KOPT-K1 (cell line): ENCODE measurements around the gene PLIN4.
"Not testable (repeated sequence)": the region's sequence is repeated elsewhere in the genome, so short reads cannot be mapped to it uniquely, and the experiment has no call there.

ENCODE experiments used
- H3K27ac ChIP-seq: fragments of 200-600 bp; sonication (generic); 2 replicates; pipeline ENCODE4 v1.5.1; 2016; ENCODE audit warnings: antibody characterized with exemption, mild to moderate bottlenecking, low read depth, low read length; ENCODE audit not compliant: poor library complexity, severe bottlenecking
- H3K36me3 ChIP-seq: fragments of 200-600 bp; sonication (generic); 2 replicates; pipeline ENCODE4 v1.5.1; 2017; ENCODE audit warnings: antibody characterized with exemption, mild to moderate bottlenecking, low read length, moderate library complexity; ENCODE audit not compliant: insufficient read depth
- H3K9me3 ChIP-seq: fragments of 200-600 bp; sonication (generic); 2 replicates; pipeline ENCODE4 v1.5.1; 2017; ENCODE audit warnings: antibody characterized with exemption, low read length, mild to moderate bottlenecking; ENCODE audit not compliant: insufficient read depth, poor library complexity, severe bottlenecking

The PLIN4 gene

DNA sequence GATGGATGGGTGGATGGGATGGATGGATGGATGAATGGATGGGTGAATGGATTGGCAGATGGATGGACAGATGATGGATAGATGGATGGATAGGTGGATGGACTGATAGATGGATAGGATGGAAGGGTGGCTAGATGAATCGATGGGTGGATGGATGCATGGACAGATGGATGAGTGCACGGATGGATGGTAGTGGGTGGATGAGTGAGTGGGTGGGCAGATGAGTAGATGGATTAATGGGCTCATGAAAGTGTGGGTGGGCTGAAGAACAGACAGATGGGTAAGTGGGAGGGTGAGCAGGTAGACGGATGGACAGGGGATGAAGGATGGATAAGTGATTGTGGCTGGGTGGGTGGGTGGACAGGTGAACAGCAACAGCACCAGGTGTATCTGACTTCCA is 35.5 kb upstream of the PLIN4 start:
- Histone ChIP-seq H3K9me3 (no peaks in the 10 kb centered on the region), H3K36me3 (no peaks in the 10 kb centered on the region), H3K27ac (no peak overlapping the region)

DNA sequence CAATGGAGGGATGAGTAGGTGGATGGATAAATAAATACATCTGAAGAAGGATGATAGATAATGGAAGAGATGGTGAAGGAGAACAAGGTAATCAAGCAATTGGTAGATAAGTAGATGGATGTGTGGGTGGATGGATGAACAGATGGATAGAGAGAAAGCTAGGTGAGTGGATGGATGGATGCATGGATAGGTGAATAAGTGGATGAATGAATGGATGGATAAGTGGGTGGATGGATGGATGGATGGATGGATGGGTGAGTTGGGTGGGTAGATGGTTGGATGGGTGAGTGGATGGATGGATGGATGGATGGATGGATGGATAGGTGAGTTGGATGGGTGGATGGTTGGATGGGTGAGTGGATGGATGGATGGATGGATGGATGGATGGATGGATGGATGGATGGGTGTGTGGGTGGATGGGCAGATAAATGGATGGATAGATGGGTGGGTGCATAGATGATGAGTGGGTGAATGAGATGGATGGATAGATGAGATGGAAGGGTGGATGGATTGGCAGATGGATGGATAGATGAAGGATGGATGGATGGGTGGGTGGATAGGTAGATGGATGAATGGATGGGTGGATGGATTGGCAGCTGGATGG is 34.9 kb upstream of the PLIN4 start:
- H3K27ac ChIP-seq, result no peak overlapping the region
- H3K36me3 ChIP-seq, result no peaks in the 10 kb centered on the region
- H3K9me3 ChIP-seq, result no peaks in the 10 kb centered on the region

DNA sequence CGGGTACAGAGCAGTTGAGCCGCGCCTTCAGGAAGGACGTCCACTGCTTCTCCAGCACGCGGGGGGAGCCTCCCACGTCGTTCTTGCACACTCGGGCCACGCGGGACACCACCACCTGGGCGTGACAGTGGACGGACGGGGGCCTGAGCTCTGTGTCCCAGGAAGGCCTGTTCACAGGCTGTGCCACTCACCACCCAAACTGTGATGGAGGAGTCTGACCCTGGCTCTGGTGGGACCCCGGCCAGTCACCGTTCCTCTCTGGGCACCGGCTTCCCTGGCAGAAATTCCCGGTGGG is 34.2 kb upstream of the PLIN4 start:
- no peak overlapping the region for H3K27ac ChIP-seq
- H3K36me3 ChIP-seq, result no peaks in the 10 kb centered on the region
- H3K9me3 ChIP-seq, result no peaks in the 10 kb centered on the region

DNA sequence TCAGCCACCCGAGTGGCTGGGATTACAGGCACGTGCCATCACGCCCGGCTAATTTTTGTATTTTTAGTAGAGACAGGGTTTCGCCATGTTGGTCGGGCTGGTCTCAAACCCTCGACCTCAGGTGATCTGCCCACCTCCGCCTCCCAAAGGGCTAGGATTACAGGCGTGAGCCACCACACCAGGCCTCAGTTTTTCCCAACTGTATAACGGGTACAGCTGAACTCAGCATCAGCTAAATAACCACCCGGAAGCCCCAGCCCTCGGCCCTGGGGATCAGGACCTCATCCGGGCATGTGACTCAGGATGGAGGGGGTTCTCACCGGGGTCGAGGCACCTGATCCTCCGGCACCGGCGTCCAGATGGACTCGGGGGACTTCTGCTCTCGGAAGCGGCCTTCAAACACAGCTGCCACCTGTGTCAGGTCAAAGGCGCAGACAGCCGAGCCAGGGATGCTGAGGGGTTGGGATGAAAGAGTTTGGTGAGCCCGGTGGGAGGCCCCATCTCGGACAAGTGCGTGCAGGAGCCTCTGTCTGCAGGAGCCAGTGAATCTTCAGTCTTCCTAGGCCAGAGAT is 32.3 kb upstream of the PLIN4 start:
- no peaks in the 10 kb centered on the region for H3K9me3 ChIP-seq

DNA sequence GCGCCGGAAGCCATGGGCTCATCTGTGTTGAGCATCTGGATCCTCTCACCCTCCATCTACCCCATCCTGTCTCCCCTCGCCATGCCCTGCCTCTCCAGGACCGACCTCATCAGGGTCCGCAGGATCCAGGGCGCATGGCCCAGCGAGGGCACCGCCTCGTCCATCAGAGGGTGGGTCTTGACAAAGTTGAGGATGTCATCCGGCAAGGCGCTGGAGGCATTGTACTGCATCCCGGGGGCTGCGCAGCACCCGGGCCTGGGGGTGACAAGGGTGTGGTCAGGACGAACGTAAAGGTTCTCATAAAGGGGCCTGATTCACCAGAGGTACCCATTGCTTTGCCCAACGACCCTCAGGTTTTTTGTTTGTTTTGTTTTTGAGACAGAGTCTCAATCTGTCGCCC is 31.7 kb upstream of the PLIN4 start:
- no peaks in the 10 kb centered on the region for H3K36me3 ChIP-seq

More for the DNA sequence above, 32.3 kb upstream of the PLIN4 start:
- H3K27ac ChIP-seq, result no peak overlapping the region
- H3K36me3 ChIP-seq, result no peaks in the 10 kb centered on the region

DNA sequence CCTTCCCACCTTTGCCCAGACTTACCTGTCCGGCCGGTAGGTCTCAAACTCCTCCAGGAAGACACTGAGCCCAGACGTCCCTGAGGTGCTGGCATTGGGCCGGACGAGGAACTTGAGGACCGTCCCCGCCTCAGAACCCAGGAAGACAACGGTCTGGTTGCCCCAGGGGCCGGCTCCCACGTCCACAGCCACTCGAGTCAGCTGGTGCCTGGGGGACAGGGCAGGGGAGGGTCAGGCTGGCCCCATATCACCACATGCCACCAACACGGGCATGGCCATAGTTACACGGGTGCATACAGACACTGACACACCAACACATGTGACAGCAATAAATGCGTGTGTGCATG is 29.9 kb upstream of the PLIN4 start:
- no peaks in the 10 kb centered on the region for H3K9me3 ChIP-seq
- H3K36me3 ChIP-seq, result no peaks in the 10 kb centered on the region
- H3K27ac ChIP-seq, result no peak overlapping the region

More for the DNA sequence above, 31.7 kb upstream of the PLIN4 start:
- H3K9me3 ChIP-seq, result no peaks in the 10 kb centered on the region
- no peak overlapping the region for H3K27ac ChIP-seq

DNA sequence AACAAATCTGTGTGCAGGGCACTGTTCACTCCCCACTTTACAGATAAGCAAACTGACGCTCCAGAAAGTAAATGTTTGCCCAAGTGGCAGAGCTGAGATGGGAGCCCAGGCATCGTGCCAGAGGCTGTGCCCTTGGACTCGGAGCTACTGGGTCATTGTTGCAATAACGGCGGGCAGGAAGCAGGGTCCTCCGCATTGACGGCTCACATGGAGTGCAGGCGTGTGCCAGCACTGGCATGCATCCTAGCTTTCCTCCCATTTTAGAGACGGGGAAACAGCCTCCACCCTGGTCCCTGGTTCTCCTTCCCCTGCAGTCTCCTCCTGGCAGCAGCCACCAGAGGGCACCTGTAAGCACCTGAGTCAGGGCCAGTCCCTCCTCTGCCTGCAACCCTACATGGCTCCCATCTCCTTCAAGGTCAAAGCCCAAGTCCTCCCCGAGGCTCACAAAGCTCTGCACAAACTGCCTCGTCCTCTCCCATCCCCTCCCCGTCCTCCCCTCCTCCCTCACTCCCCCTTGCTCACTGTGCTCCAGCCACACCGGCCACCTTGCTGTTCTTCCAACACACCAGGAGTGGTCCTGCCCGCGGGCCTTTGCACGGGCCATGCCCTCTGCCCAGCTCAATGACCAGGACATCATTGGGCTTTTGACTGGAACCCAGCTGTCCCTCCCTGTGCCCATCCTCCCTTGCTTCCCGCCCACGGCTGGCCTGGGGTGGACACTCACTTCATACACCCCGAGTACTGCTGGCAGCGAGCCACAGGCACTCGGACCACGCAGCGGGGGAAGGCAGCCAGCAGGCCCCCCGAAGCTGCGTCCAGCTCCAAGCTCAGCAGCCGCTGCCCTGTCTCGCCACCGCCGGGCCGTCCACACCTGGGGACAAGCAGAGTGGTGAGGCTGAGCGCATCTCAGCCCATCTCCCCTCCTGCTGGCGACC is 29.3 kb upstream of the PLIN4 start:
- H3K27ac ChIP-seq, result no peak overlapping the region
- no peaks in the 10 kb centered on the region for H3K36me3 ChIP-seq

DNA sequence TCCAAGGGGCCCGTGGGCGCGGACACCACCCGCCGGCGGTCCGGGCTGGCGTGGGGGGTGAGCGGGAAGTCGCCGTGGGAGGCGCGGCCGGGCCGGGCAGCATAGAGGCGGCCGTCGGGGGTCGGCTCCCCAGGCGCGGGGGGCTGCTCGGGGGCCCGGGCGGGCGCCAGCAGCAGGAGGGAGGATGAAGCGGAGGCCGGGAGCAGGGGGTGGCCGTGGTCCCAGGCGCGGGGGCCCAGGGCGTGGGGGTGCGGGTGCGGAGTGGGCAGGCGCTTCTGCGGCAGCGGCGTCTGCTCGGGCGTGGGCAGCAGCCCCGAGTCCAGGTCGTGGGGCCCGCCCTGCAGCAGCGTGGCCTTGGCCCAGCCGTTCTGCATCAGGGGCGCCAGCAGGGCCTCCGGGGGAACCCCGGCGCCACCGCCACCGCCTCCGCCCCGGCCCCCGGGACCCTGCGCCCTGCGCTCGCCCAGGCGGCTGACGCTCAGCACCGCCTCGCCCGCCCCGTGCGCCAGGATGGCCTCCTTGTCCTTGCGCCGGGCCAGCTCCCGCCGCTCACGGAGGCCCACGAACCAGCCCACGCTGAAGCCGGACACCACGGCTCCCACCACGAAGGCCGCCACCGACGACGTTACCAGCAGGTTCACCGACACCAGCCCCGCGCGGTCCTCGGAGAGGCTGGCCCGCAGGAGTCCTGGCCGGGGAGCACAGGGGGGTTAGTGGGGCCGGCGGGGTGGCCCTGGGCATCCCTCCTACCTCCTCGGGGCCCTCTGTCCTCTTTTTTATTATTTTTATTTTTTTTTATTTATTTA is 25.8 kb upstream of the PLIN4 start:
- Histone ChIP-seq H3K36me3 (no peaks in the 10 kb centered on the region), H3K9me3 (peaks cover 4% of the 10 kb centered on the region), H3K27ac (no peak overlapping the region)

More for the DNA sequence above, 29.3 kb upstream of the PLIN4 start:
- no peaks in the 10 kb centered on the region for H3K9me3 ChIP-seq

DNA sequence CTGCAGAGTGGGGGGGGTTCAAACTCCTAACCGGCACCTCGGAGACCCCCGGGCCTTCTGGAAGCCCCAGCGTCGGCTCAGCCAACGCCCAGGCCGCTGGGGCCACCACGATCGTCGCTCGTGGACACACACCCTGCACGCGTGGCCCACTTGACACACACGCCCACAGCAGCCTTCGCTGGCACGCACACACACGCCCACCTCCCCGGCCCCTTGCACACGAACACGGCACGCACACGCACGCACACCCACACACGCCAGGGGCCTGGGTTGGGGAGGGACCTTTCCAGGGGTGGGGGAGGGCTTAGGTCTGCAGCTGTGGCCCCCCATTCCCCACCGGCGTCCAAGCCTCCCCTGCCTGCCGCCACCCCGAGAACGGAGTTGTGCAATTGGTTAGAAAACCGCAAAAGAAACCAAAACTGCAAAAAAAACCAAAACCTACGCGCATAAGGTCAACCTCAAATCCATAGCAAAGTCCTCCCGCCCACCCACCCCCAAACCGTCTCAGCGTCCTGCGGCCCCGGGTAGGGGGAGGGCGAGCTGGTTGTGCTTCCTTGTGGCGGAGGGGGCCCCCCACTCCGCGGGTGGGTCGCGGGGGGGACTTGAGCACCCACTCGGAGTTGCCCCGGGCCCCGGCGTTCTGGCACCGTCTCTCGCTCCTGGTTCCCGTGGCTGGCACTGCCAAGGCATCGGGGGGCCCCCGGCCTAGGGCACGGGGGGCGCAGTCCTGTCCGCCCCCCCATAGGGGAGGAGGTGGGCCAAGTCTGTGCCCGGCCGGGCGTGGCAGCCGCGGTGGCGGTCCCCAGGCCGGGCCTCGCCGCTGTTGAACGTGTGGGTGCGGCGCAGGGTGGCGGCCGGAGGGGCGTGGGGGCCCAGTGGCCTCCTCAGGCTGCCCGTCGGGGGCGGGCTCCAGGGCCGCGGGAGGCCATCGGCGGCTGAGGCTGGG is 24.9 kb upstream of the PLIN4 start:
- peaks cover 4% of the 10 kb centered on the region for H3K9me3 ChIP-seq
- no peaks in the 10 kb centered on the region for H3K36me3 ChIP-seq
- H3K27ac ChIP-seq, result no peak overlapping the region

DNA sequence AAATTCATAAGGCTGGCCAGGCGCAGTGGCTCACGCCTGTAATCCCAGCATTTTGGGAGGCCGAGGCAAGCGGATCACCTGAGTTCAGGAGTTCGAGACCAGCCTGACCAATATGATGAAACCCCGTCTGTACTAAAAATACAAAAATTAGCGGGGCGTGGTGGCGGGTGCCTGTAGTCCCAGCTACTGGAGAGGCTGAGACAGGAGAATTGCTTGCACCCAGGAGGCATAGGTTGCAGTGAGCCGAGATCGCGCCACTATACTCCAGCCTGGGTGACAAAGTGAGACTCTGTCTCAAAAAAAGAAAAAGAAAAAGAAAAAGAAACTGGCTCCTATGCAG is 23.5 kb upstream of the PLIN4 start:
- not testable (repeated sequence) for H3K36me3 ChIP-seq, H3K9me3 ChIP-seq, H3K27ac ChIP-seq

DNA sequence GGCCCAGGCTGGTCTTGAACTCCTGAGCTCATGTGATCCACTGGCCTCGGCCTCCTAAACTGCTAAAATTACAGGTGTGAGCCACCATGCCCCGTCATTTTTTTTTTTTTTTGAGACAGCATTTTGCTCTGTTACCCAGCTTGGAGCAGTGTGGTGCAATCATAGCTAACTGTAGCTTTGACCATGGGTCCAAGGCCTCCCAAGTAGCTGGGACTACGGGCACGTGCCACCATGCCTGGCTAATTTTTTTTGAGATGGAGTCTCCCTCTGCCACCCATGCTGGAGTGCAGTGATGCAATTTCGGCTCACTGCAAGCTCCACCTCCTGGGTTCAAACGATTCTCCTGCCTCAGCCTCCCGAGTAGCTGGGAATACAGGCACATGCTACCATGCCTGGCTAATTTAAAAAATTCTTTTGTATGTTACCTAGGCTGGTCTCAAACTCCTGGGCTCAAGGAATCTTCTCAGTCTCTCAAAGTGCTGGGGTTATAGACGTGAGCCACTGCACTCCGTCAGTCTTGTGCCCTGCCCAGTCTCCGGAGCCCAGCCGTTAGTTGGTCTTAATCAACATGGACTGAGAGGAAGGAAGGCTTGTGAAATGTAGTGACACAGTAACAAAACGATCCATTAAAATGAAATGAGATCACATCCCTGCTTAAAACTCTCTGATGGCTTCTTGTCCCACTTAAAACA is 23.0 kb upstream of the PLIN4 start:
- Histone ChIP-seq H3K27ac (no peak overlapping the region), H3K9me3 (peaks cover 4% of the 10 kb centered on the region), H3K36me3 (no peaks in the 10 kb centered on the region)

DNA sequence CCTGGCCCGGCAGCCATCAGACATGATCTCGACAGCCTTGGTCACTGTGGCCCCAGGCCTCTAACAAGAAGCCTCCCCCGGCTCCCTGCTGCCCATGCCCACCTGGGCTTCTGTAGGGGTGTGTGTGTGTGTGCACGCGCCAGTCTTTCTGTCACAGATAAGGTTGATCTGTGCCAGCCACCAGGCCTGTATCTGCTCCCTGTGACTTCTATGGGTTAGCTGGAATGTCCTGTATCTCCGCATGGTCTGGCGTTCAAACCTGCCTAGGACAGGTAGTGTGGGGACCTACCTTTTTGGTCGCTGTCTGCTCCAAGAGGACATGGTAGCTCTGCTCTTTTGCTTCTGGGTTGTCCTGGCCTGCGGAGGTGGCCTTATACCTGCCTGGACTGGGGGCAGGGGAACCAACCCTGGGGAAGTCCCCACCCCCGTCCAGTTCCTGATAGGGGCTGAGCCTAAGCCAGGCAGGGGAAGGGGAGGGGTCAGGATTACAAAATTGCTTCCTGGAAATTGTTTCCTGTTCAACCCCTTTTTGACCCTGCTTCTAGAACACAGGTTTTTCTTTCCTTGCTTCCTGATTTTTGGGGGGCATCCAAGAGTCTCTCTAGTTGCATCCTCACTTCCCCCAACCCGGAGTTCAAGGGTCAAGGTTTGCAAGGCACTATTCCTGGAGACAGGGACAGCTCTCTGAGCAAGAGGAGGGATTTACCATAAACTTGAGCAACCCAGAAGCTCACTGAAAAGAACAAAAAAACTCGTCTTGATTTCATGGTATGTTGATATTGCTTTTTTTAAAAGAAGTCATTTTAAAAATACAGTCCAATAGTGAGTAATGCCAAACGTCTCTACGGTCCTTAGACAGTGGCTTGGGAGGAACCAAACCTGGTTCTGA is 21.7 kb upstream of the PLIN4 start, which contains the start of gene LRG1:
TSS of gene LRG1 (minus strand) at position 344 of the 889 bp plus-strand sequence. CDS start at position 321, 23 bp downstream.
- H3K36me3 ChIP-seq, result no peaks in the 10 kb centered on the region
- no peak within 1 kb of the TSS for H3K27ac ChIP-seq

DNA sequence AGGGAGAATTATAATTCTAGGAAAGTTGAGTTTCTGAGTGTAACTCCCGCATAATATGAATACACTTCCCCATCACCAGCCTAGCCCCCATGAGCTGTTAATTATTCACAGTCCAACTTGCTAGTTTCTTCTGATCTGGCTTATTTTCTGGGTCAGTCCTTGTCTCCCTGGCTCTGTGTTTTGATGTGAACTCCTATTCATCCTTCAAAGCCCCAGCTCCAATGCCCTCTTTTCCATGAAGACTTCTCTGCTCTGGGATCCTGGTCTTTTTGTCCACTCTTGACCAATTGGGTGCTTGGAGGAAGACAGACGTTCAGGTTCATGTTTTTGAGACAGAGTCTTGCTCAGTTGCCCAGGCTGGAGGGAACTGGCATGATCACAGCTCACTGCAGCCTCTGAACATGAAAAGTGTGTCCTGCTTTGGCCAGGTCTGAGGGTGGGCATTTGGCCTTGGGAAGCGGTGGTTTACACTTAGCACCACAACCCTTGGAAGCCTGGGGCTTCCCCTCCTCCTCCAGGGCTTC is 20.9 kb upstream of the PLIN4 start:
- H3K27ac ChIP-seq, result no peak overlapping the region
- H3K9me3 ChIP-seq, result peaks cover 4% of the 10 kb centered on the region
- no peaks in the 10 kb centered on the region for H3K36me3 ChIP-seq

More for the DNA sequence above, 21.7 kb upstream of the PLIN4 start, which contains the start of gene LRG1:
- H3K9me3 ChIP-seq, result peaks cover 4% of the 10 kb centered on the region
